GM18517 (cell line): ENCODE data around the gene TAS2R39.

Experiments
- ATAC-seq: cut with Tn5 transposase; IDR thresholded peaks from one replicate; pipeline ENCODE4 v1.9.1; 2021; ENCODE audit warnings: mild to moderate bottlenecking, moderate library complexity; ENCODE audit not compliant: unreplicated experiment

Gene TAS2R39

GRCh38 chr7:143214789-143215679 is 31.8 kb downstream of the TAS2R39 start:
- ATAC-seq = peak; percentile 85

DNA sequence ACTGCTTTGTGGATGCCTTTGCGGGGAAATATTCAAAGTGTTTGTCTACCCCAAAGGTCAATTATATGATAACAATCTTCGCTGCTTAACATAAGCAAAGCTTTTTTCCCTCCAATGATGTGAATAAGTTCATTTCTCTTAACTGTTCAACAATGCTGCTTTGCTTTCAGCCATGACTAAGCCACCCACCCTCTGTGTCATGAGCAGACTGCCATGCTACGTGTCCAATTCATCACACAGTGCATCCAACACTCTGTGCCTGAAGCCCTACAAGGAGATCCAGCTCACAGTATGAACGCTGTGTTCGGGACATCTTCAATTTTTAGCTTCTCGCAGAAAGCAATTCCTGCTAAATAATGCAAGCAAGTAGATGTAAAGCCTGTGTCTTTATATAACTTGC is 32.9 kb downstream of the TAS2R39 start:
- no peak for ATAC-seq

GRCh38 chr7:143216686-143217085 is 33.5 kb downstream of the TAS2R39 start:
- no peak for ATAC-seq

DNA sequence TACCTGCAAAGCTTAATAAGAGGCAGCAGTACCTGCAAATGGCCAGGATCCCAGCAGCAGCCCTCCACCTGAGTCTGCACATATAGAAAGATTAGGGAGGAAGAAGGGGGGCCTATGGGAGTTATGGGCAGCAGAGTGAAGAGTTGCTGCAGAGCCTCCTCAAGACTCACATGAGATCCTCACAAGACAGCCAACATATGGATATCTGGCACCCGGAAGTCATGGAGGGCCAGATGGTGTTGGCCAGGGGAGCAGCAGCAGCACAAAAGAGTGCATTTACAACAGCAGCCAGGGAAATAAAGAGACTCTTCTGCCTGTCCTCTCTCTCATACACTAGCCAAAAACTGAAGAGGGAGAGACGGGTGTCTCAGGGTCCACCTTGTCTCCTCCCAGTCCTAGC is 34.6 kb downstream of the TAS2R39 start:
- ATAC-seq = no peak

GRCh38 chr7:143221286-143221685 is 38.1 kb downstream of the TAS2R39 start:
- ATAC-seq = no peak

DNA sequence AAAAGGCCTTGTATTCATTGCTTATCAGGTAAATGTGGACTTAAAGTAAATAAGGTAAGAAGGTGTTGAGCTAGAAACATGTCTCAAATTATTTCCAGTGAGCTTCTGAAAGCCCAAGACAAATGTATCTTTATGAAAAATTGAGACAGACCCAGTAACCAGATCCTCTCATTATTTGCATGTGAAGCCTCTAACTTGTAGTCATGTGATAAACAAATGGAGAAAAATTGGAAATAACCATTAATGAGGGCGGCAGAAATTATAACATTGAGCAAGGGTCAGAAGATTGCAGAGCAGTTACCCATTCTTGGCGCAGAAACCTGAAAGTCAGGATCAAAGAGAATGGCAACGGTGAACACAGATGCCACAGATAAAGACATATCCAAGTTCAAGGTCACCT is 38.5 kb downstream of the TAS2R39 start, which contains the start of gene TAS2R40:
TSS of gene TAS2R40 (plus strand) at position 301 of the 400 bp plus-strand sequence. CDS start at position 343, 42 bp downstream.
- ATAC-seq = no peak

- no peak for ATAC-seq
These were observed 39.6 kb downstream of the TAS2R39 start for GRCh38 chr7:143222782-143223181.

GRCh38 chr7:143223784-143224183 is 40.6 kb downstream of the TAS2R39 start:
- ATAC-seq = no peak

DNA sequence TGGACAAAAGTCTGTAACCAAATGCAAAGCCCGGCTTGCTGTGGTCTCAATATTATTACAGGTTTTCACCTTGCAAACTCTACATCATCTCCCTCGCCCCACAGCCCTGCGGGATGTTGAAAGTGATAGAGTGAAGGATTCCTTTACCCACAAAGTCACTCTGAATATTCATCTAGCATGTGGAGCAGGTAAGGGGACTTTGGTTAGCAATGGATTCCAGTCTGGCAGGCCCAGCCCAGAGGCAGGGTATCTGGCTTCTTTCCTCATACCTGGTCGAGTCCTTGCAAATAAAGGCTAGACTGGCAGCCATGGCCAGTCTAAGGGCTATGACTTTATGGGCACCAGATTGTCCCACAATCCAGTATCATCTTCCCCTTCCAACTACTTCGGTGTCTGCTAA is 41.8 kb downstream of the TAS2R39 start:
- no peak for ATAC-seq

DNA sequence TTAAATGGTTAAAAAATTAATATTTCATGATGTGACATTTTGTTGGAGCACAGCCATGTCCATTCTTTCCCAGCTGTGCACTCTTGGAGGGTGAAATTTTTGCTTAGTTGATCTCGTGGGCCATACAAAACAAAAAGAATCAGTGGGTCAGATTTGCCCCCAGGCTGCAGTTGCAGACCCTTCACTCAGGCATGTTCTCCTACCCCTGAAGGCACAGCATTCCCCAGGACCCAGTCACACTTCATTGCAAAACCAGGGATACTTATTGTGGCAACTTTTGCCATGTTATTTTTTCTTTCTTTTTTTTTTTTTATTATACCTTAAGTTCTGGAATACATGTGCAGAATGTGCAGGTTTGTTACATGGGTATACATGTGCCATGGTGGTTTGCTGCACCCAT is 44.6 kb downstream of the TAS2R39 start:
- ATAC-seq = no peak

GRCh38 chr7:143229054-143229790 is 46.0 kb downstream of the TAS2R39 start:
- ATAC-seq = no peak

- ATAC-seq = no peak
These were observed 47.6 kb downstream of the TAS2R39 start for GRCh38 chr7:143230602-143231457.
